Cerebellar nuclear complex (tissue), 1 donor: ENCODE results near the gene CX3CR1.

Source experiments
- DNase-seq, 2 experiments: peaks; one replicate each; lab custom pipeline; 2025; lab: John Stamatoyannopoulos, UW

The CX3CR1 gene

GRCh38 chr3:39222939-39223338 is 56.9 kb downstream of the CX3CR1 start:
- no peak for DNase-seq

DNA sequence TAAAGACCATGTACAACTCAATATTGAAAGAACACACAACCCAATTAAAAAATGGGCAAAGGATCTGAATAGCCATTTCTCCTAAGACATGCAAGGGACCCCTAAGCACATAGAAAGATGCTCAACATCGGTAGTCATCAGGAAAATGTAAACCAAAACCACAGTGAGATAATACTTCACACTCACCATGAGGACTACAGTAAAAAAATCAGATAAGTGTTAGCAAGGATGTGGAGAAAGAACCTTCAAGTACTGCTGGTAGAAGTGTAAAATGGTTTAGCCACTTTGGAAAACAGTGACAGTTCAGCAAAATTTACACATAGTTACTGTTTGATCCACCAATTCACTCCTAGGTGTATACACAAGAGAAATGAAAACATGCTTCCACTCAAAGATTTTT is 57.4 kb downstream of the CX3CR1 start:
- no peak for DNase-seq

GRCh38 chr3:39221141-39221530 is 58.7 kb downstream of the CX3CR1 start:
- DNase-seq = no peak

- no peak for DNase-seq
Measured at GRCh38 chr3:39220407-39221140, 59.3 kb downstream of the CX3CR1 start.

DNA sequence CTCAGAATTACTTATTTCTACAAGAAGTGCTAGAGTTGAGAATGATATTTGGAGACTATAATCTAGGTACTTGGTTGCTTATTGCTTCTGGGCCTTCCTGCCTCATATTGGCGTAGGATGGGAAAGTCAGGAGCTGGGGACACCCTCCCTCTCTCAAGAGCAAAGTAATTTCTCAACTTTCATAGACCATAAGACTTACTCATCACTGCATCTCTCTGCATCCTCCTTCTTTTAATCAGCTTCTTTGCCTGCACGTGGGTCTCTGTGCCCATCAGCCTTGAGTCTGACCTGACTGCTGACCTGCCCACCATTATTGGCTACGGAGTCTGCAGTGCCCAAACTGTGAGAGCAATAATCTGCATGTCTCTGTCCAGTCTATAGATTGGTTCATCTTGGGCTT is 60.1 kb downstream of the CX3CR1 start:
- no peak for DNase-seq

DNA sequence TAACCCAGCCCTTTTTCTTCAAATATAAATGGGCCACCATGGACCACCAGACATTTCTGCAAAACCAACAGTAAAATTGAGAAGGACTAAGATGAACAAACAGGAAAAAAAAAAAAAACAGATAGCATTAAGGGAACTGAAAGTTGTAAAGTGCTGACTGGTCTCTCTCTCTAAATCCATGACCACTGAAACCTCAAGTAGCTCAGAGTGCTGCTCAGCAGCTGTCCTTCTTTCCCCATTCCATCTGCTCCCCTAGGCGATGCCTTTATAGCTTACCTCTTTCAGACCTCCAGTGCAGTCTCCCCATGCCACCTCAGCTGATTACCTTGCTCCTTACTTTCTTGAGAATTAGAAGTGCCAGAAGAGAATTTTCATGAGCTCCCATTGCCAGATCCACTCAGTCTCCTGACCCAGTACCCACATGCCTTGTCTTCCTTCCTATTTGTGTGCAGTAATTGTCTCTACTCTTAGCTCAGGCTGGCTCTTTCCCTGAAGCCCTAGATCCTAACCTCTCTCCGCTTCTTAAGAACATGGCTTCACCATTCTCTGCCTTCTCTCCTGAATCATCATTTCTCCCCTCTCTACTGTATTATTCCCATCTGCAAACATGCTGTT is 63.6 kb downstream of the CX3CR1 start:
- no peak for DNase-seq

DNA sequence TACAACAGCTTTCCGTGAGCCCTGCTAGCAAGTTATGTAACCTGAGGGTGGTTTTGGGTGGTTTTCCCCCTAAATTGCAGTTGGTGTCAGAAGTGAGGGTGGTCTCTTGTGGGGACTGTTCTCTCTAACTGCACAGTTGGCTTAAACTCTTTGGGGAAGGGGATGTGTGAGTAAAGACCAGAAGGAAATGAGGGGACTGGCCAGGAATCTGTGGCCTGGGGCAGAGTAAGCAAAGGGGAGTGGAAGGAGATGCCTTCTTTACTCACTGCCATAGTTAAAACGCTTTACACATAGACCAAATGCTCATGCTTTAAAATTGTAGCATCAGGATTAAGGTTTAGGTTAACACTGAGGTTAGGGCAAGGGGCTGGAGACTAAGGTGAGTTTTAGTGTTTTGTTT is 66.2 kb downstream of the CX3CR1 start:
- DNase-seq = no peak
